Caki2 (cell line): ENCODE results near the gene HSPA1A. TPM values are rescaled to one million over a fixed set of nuclear protein-coding genes. Genes with fewer than 3 reads are reported as not detected.
"Not testable (repeated sequence)": the region's sequence is repeated elsewhere in the genome, so short reads cannot be mapped to it uniquely, and the experiment has no call there.

Experiments used
- DNase-seq: peaks from one replicate; pipeline ENCODE4 v3.0.0-alpha.2; 2015; ENCODE audit warnings: low read depth
- in situ Hi-C: cut with HindIII; loops from 2 replicates; pipeline ENCODE4 v1.10.0; 2016; ENCODE audit warnings: low sequenced_read_pairs, low pct_unique_long_range_greater_than_20kb, mixed read lengths
- total RNA-seq: library from RNA; depleted of rRNA; stranded (reverse); fragments of >200 nt; shearing (Covaris generic); gene quantifications from 2 replicates; pipeline ENCODE4 v1.2.3, GENCODE V29; 2014; ENCODE audit warnings: low replicate concordance; rRNA removed

HSPA1A gene
- total RNA-seq, 1 experiment from 2014 or later, result 316 TPM

DNA sequence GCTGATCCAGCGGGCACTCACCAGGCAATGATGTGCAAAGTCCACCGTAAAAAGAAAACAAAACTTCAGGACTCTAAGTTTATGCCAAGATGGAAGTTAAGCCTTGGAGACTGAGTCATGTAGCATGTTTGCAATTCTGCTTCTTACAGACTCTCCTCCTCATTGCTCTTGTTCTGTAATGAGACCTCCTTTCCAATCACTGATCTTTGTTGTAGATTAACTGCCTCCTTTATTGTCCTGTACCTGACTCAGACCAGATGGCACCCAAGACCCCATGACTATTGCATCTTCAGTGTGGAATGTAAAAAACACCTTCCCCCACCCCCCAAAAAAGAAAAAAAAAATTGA is 36.1 kb downstream of the HSPA1A start:
- in situ Hi-C loops, result no loop called here
- DNase-seq, result peak; percentile 97

DNA sequence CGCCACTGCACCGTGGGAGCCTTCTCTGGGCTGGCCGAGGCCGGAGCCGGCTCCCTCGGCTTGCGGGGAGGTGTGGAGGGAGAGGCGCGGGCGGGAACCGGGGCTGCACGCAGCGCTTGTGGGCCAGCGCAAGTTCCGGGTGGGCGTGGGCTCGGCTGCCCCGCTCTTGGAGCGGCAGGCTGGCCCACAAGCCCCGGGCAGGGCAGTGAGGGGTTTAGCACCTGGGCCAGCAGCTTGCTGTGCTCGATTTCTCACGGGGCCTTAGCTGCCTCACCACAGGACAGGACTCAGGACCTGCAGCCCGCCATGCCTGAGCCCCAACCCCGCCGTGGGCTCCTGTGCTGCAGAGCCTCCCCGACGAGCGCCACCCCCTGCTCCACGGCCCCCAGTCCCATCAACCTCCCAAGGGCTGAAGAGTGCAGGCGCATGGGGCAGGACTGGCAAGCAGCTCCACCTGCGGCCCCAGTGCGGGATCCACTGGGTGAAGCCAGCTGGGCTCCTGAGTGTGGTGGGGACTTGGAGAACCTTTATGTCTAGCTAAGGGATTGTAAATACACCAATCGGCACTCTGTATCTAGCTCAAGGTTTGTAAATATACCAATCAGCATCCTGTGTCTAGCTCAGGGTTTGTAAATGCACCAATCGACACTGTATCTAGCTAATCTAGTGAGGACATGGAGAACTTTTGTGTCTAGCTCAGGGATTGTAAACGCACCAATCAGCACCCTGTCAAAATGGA is 36.8 kb downstream of the HSPA1A start:
- in situ Hi-C loops, result not testable (repeated sequence)
- DNase-seq, result peak; percentile 84

DNA sequence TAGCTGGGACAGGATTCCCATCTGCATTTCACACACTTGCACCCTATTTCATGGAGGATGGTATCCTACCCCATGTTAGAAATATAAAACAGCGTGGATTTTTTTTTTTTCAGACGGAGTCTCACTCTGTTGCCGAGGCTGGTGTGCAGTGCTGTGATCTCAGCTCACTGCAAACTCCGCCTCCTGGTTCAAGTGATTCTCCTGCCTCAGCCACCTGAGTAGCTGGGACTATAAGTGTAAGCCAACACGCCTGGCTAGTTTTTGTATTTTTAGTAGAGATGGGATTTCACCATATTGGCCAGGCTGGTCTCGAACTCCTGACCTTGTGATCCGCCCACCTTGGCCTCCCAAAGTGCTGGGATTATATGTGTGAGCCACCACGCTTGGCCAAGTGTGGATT is 42.4 kb downstream of the HSPA1A start:
- DNase-seq, in situ Hi-C loops: not testable (repeated sequence)

DNA sequence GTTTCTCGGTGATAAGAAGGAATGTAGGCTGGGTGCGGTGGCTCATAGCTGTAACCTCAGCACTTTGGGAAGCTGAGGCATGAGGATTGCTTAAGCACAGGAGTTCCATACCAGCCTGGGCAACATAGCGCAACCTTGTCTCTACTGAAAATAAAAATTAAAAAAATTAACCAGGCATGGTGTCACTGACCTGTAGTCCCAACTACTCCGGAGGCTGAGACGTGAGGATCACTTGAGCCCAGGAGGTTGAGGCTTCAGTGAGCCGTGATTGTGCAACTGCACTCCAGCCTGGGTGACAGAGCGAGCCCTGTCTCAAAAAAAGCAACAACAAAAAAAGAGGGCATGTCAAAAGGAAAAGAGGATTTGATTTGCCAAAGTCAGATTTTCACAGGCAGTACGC is 43.4 kb downstream of the HSPA1A start:
- DNase-seq, result no peak
- in situ Hi-C loops, result no loop called here

DNA sequence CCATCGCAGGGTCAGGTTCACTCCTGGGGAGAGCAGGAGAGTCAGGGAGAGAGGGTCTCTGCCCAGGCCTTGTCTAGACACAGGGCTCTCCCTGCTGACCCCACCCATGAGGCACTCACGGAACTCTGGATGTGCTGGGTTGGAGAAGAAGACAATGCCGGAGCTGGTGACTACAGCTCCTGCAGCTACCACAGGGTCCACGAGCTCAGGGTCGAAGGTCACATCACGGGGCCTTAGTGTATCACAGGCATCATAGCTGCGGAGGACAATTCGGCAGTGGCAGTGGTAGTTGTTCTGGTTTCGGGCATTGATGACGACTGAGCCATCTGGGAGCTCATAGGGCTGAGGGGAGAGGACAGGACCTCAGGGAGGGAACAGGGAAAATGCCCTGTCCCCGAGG is 44.6 kb downstream of the HSPA1A start:
- DNase-seq, result no peak
- in situ Hi-C loops, result no loop called here

DNA sequence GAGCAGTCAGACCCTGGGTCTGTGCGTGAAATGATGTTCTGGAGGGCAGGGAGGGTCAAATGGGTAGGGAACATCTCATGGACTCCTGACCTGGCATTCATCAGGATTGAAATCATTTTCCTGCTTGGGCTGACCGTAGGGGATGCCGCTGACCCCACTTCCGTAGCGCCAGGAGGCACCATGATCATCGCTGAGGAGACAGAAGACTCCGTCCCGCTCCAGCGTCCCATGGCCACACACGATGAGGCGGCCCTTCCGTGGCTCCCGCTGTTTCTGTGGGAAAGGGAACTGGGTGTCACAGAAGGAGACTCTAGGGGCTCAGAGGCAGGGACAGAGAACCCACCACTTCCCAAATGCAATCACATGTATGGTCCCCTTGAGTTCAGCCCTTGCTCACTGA is 45.0 kb downstream of the HSPA1A start:
- no peak for DNase-seq
- in situ Hi-C loops, result no loop called here

DNA sequence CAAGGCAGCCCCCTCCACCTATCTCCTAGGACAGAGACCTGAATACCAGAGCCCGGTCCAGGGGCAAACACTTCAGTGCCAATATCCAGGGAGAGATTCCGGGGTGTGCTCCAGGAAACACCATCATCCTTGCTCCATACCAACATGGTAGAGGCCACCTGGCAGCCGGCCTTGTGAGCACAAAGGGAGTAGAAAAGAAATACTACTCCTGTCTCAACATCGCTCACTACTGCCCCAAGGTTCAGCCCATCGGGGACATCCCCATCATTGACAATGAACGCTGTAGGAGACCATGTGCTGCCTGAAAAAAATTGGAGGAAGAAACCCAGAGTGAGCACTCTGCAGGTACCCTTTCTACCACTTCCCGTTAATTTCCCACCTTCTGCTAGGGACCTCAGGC is 45.8 kb downstream of the HSPA1A start:
- in situ Hi-C loops, result no loop called here

DNA sequence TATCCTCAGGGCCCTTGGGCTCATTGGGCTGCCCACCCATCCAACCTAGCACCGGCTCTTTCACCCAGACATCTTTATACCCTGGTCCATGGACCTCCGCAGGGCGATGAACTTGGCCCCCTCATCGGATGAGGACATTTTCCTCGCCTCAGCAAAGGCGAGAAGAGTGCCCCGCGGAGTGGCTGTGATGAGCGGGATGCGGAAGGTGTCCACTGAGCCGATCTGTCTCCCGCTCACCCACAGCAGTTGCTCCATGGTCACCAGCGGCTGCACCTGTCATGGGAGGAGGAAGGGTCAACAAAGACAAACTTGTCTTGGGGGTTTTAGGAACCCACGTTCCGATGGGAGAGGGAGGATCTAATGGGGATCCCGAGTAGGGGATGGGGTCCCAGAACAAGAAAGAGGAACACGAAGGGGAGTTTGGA is 46.6 kb downstream of the HSPA1A start:
- no peak for DNase-seq
- in situ Hi-C loops, result no loop called here

More for the DNA sequence above, 45.8 kb downstream of the HSPA1A start:
- DNase-seq, result no peak

DNA sequence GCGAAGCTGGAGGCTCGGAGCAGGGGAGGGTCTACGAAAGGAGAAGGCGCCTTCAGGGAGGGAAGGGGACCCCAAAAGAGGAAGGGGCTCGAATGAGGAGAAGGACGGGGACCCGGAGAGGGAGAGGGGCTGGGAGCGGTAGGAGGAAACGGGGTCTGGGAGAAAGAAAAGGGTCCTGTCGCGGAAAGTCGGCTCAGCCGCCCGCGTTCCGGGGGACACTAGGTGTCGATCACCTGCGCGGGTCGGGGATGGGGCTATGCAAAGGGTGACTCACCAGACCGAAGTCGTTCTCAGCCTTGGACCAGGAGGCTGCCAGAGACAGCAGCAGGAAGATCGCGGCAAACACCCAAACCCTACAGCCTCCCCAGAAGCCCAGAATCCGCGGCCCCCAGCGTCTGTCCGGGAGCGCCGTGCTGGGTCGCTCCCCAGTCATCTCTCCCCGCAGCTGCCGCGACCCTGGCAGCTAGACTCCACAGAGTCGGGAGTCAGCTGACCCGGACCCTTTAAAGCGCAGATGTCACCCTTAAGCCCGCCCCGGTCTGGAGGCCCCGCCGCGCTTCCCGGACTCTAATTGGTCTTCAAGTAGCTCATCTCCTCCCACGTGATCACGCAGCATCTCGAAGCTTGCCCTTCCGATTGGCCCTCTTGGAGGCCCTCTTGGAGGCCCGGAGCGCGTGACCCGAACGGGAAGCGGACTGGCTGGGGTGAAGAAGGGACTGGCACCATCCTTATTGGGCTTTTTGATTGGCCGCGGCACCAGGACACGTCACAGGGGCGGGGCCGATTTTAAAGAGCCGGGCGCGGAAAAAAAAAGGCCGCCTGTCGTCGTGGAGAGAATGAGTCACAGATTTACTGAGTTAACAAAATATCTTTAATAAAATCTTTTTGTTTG is 47.2 kb downstream of the HSPA1A start, which contains the start of gene NEU1:
NEU1 (minus strand) TSS at position 478 of the 892 bp plus-strand sequence; CDS start at position 433, 45 bp downstream.
- in situ Hi-C loops, result no loop called here
- DNase-seq, result peak; percentile 100

DNA sequence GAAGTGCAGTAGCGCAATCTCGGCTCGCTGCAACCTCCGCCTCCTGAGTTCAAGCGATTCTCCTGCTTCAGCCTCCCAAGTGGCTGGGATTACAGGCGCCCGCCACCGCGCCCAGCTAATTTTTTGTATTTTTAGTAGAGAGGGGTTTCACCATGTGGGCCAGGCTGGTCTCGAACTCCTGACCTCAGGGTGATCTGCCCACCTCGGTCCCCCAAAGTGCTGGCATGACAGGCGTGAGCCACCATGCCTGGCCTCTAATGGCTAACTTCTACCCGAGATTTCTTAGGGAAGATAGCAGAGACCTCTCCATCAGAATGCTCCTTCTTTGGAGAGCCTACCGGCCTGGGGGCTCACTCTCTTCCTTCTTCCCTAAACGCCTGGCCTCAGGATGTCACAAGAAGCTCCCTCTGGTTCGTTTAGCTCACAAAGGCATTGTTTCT is 48.8 kb downstream of the HSPA1A start:
- in situ Hi-C loops, DNase-seq: not testable (repeated sequence)

DNA sequence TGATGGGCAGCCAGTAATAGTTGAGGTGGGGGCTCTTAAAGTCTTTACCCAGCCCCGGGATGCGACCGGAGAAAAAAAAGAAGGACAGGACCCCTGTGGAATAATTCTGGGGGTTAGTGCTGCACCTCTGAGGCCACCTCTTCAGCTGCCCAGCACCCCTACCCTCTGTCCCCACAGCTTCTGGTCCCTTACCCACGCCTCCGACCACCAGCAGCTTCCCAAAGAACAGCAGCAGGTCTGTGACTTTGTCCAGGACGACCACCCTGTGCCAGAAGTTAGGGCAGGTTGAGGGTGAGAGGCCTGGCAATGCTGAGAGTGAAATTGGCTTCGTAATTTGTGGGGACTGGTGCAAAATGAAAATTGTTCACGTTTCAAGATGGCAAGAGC is 49.5 kb downstream of the HSPA1A start:
- DNase-seq, result no peak
- in situ Hi-C loops, result no loop called here

DNA sequence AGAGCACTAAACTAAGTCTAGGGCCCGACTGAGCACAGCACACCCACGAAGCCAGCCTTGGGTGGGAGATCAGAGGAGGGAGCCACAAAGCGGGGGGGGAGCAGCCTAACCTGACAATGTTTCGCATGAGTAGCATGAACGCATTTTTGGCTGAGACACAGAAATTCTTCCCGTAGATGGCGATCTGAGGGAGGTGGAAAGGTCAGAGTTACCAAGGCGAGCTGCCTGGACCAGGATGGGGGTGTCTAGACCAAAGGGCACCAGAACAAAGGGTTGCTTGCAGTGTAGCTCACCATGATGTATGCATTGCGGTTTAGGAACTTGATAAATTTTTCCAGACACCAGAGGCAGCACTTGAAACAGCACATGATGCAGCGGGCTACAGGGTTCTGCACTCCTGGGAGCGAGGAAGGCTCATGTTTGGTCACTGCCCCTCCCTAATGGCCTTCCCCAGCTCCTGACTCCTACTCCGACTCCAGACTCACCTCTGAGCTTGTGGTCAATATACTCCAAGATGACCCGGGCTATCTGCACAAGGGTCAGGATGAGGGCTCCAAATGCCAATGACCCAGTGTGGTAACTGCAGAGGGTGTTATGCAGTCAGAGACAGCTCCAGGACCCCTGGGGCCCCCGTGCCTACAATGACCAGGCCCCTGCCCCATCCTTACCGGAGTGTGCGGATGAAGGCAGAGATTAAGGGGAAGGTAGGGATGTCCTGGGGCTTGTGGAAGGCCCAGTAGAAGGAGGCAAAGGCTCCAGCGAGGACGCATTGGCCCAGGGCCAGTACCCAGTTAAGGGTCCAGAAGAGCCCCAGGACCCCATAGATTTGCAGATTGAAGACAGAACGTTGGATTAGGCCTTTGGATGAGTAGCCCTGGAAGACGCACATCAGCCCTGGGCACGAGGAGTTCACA is 50.1 kb downstream of the HSPA1A start:
- DNase-seq, result peak; percentile 94
- in situ Hi-C loops, result no loop called here

Other genes with a start within 250 kb of the HSPA1A start
- not detected in 2 replicates for gene LTA, start 243.3 kb upstream of the HSPA1A start, total RNA-seq
- gene TNF, start 240.0 kb upstream of the HSPA1A start, total RNA-seq, result 0.91 and 4.3 TPM in 2 replicates
- gene LTB, start 233.1 kb upstream of the HSPA1A start, total RNA-seq, result not detected in 2 replicates
- not detected in 2 replicates for gene LST1, start 229.3 kb upstream of the HSPA1A start, total RNA-seq
- gene NCR3, start 222.5 kb upstream of the HSPA1A start, total RNA-seq, result not detected in 2 replicates
- not detected in 2 replicates for gene AIF1, start 200.3 kb upstream of the HSPA1A start, total RNA-seq
- 31.0 and 36.2 TPM in 2 replicates for gene PRRC2A, start 194.8 kb upstream of the HSPA1A start, total RNA-seq
- gene BAG6, start 162.9 kb upstream of the HSPA1A start, total RNA-seq, result 286 and 338 TPM in 2 replicates
- gene APOM, start 159.6 kb upstream of the HSPA1A start, total RNA-seq, result 9.2 TPM in 1 of 2 replicates, not detected in the other
- gene C6orf47, start 154.8 kb upstream of the HSPA1A start, total RNA-seq, result 12.4 and 21.5 TPM in 2 replicates
- gene GPANK1, start 150.5 kb upstream of the HSPA1A start, total RNA-seq, result 35.2 and 52.4 TPM in 2 replicates
- 66.9 and 104 TPM in 2 replicates for gene CSNK2B, start 149.5 kb upstream of the HSPA1A start, total RNA-seq
- not detected in 2 replicates for gene LY6G5B, start 145.6 kb upstream of the HSPA1A start, total RNA-seq
- 0.30 TPM in 1 of 2 replicates, not detected in the other for gene LY6G5C, start 134.5 kb upstream of the HSPA1A start, total RNA-seq
- 46.9 and 75.6 TPM in 2 replicates for gene ABHD16A, start 112.2 kb upstream of the HSPA1A start, total RNA-seq
- gene LY6G6F, start 108.7 kb upstream of the HSPA1A start, total RNA-seq, result not detected in 2 replicates
- not detected in 2 replicates for gene LY6G6D, start 100.2 kb upstream of the HSPA1A start, total RNA-seq
- gene LY6G6C, start 93.8 kb upstream of the HSPA1A start, total RNA-seq, result not detected in 2 replicates
- gene MPIG6B, start 92.2 kb upstream of the HSPA1A start, total RNA-seq, result not detected in 2 replicates
- gene DDAH2, start 86.2 kb upstream of the HSPA1A start, total RNA-seq, result 214 and 216 TPM in 2 replicates
- 1,335 and 1,598 TPM in 2 replicates for gene CLIC1, start 79.0 kb upstream of the HSPA1A start, total RNA-seq
- 20.2 and 54.7 TPM in 2 replicates for gene MSH5, start 75.5 kb upstream of the HSPA1A start, total RNA-seq
- 6.2 TPM in 1 of 2 replicates, not detected in the other for gene SAPCD1, start 52.9 kb upstream of the HSPA1A start, total RNA-seq
- gene VWA7, start 38.2 kb upstream of the HSPA1A start, total RNA-seq, result 5.5 and 6.1 TPM in 2 replicates
- 122 and 144 TPM in 2 replicates for gene VARS1, start 19.8 kb upstream of the HSPA1A start, total RNA-seq
- gene LSM2, start 8.6 kb upstream of the HSPA1A start, total RNA-seq, result 75.6 and 85.5 TPM in 2 replicates
- gene HSPA1L, start 260 bp upstream of the HSPA1A start, total RNA-seq, result 0.61 and 2.0 TPM in 2 replicates
- 441 and 449 TPM in 2 replicates for gene HSPA1B, start 12.2 kb downstream of the HSPA1A start, total RNA-seq
- 73.1 and 105 TPM in 2 replicates for gene NEU1, start 47.3 kb downstream of the HSPA1A start, total RNA-seq
- gene SLC44A4, start 63.5 kb downstream of the HSPA1A start, total RNA-seq, result 0.54 TPM in 1 of 2 replicates, not detected in the other
- gene EHMT2, start 82.2 kb downstream of the HSPA1A start, total RNA-seq, result 74.6 and 79.0 TPM in 2 replicates
- 5.5 and 9.3 TPM in 2 replicates for gene ZBTB12, start 86.5 kb downstream of the HSPA1A start, total RNA-seq
- gene C2, start 112.2 kb downstream of the HSPA1A start, total RNA-seq, result 3.2 and 7.7 TPM in 2 replicates
- 2.6 and 4.7 TPM in 2 replicates for gene CFB, start 130.6 kb downstream of the HSPA1A start, total RNA-seq
- 293 and 348 TPM in 2 replicates for gene NELFE, start 143.4 kb downstream of the HSPA1A start, total RNA-seq
- gene SKIC2, start 143.6 kb downstream of the HSPA1A start, total RNA-seq, result 29.2 and 49.6 TPM in 2 replicates
- gene DXO, start 156.6 kb downstream of the HSPA1A start, total RNA-seq, result 30.5 and 52.6 TPM in 2 replicates
- 0.30 TPM in 1 of 2 replicates, not detected in the other for gene C4A, start 166.5 kb downstream of the HSPA1A start, total RNA-seq
- not detected in 2 replicates for gene C4B, start 199.3 kb downstream of the HSPA1A start, total RNA-seq
- not detected in 2 replicates for gene CYP21A2, start 222.9 kb downstream of the HSPA1A start, total RNA-seq